SIG-M5 treated with dmso at 0.1 percent for 504 hours (cell line): ENCODE results near the gene LIN7B.
"Not testable (repeated sequence)": the region's sequence is repeated elsewhere in the genome, so short reads cannot be mapped to it uniquely, and the experiment has no call there.

Experiments
- DNase-seq: peaks from one replicate; lab custom pipeline; 2025; ENCODE audit not compliant: unreplicated experiment; lab: John Stamatoyannopoulos, UW

The LIN7B gene

GRCh38 chr19:49118565-49119410 lies 4.6 kb downstream of the LIN7B start, which contains the start of gene C19orf73:
TSS of gene C19orf73 (minus strand) at chr19:49119143. CDS start at chr19:49119022, 121 bp downstream.
- DNase-seq: peak; percentile 92

GRCh38 chr19:49119411-49120324 lies 5.5 kb downstream of the LIN7B start, which contains the start of gene PPFIA3:
TSS of gene PPFIA3 (plus strand) at chr19:49119544. CDS start at chr19:49127874, 8,330 bp downstream.
- DNase-seq: no peak

- no peak for DNase-seq
Measured at GRCh38 chr19:49120325-49120683, 6.1 kb downstream of the LIN7B start.

- no peak for DNase-seq
Measured at GRCh38 chr19:49120868-49121267, 6.7 kb downstream of the LIN7B start.

- DNase-seq: not testable (repeated sequence)
Measured at GRCh38 chr19:49121841-49122240, 7.7 kb downstream of the LIN7B start.

- DNase-seq: not testable (repeated sequence)
Measured at GRCh38 chr19:49123285-49123684, 9.1 kb downstream of the LIN7B start.

GRCh38 chr19:49125025-49125731 lies 11.0 kb downstream of the LIN7B start:
- DNase-seq: peak; percentile 52

GRCh38 chr19:49126575-49126974 lies 12.4 kb downstream of the LIN7B start:
- DNase-seq: no peak

GRCh38 chr19:49127225-49127624 lies 13.1 kb downstream of the LIN7B start:
- DNase-seq: not testable (repeated sequence)

- peak; percentile 88 for DNase-seq
Measured at GRCh38 chr19:49127674-49128544, 13.7 kb downstream of the LIN7B start.

GRCh38 chr19:49128545-49129237 lies 14.5 kb downstream of the LIN7B start:
- no peak for DNase-seq

- no peak for DNase-seq
Measured at GRCh38 chr19:49129238-49129583, 15.0 kb downstream of the LIN7B start.

GRCh38 chr19:49130325-49130724 lies 16.2 kb downstream of the LIN7B start:
- no peak for DNase-seq

GRCh38 chr19:49132974-49133609 lies 18.9 kb downstream of the LIN7B start:
- no peak for DNase-seq

- no peak for DNase-seq
Measured at GRCh38 chr19:49133621-49134454, 19.7 kb downstream of the LIN7B start.

- DNase-seq: no peak
Measured at GRCh38 chr19:49135686-49136085, 21.5 kb downstream of the LIN7B start.

- no peak for DNase-seq
Measured at GRCh38 chr19:49136771-49137171, 22.6 kb downstream of the LIN7B start.

GRCh38 chr19:49140951-49141350 lies 26.8 kb downstream of the LIN7B start:
- no peak for DNase-seq
